SK-N-SH (cell line): Measurements from ENCODE around the gene PERM1. TPM values are rescaled to one million over a fixed set of nuclear protein-coding genes. Genes with fewer than 3 reads are reported as not detected.
A peak's percentile ranks its signal among the peaks of the same experiment; 100 is the strongest.

Source experiments
- CTCF ChIA-PET: fragments of 300-600, 350-600 bp; formaldehyde crosslinking; extraction: SDS; loops from one replicate; lab custom pipeline; 2021; lab: Yijun Ruan, JAX
- POLR2A ChIA-PET: fragments of 350-600 bp; sonication (Branson Sonifier 250); formaldehyde crosslinking; extraction: SDS; loops from one replicate; lab custom pipeline; 2020; ENCODE audit warnings: antibody characterized with exemption, inconsistent platforms; lab: Yijun Ruan, JAX
- DNase-seq: peaks from one replicate; pipeline ENCODE4 v3.0.0; 2012
- H2AFZ ChIP-seq: fragments of 200-600 bp; sonication (generic); 2 replicates; pipeline ENCODE4 v1.8.1; 2016; ENCODE audit warnings: antibody characterized with exemption, mild to moderate bottlenecking, low read depth
- H3F3A ChIP-seq: fragments of 200-600 bp; sonication (generic); replicated peaks from 2 replicates; pipeline ENCODE3; 2016; ENCODE audit warnings: antibody characterized with exemption, mild to moderate bottlenecking; ENCODE audit not compliant: insufficient read depth
- H3K27ac ChIP-seq, 2 experiments: fragments of 200-500 bp in 1 of 2; fragments of 200-600 bp in 1 of 2; sonication (Bioruptor generic) in 1 of 2; sonication (generic), shearing (Covaris generic) in 1 of 2; 2 replicates each; pipeline versions ENCODE4 v1.5.1 to v1.6.1; 2014 to 2016; ENCODE audit warnings: low read depth in 2 of 2, inconsistent platforms in 1 of 2, low read length in 1 of 2, mild to moderate bottlenecking in 1 of 2, mixed read lengths in 1 of 2
- H3K27me3 ChIP-seq: fragments of 200-600 bp; sonication (generic), shearing (Covaris generic); 2 replicates; pipeline ENCODE4 v1.6.1; 2016; ENCODE audit warnings: mixed run types; ENCODE audit not compliant: insufficient read depth
- H3K36me3 ChIP-seq, 2 experiments: fragments of 200-500 bp in 1 of 2; fragments of 200-600 bp in 1 of 2; sonication (Bioruptor generic) in 1 of 2; sonication (generic) in 1 of 2; replicated peaks in 1 of 2; 2 replicates each; pipeline versions ENCODE3 to v1.5.1; 2014 to 2016; ENCODE audit warnings: low read length in 1 of 2, mild to moderate bottlenecking in 1 of 2; ENCODE audit not compliant: insufficient read depth in 2 of 2, control insufficient read depth in 1 of 2
- H3K4me1 ChIP-seq, 2 experiments: fragments of 200-500 bp in 1 of 2; fragments of 200-600 bp in 1 of 2; sonication (Bioruptor generic) in 1 of 2; sonication (generic), shearing (Covaris generic) in 1 of 2; 2 replicates each; pipeline versions ENCODE4 v1.5.1 to v1.6.1; 2014 to 2016; ENCODE audit warnings: low read depth in 1 of 2, low read length in 1 of 2, mixed run types in 1 of 2; ENCODE audit not compliant: insufficient read depth in 2 of 2, control insufficient read depth in 1 of 2
- H3K4me2 ChIP-seq: fragments of 200-600 bp; sonication (generic), shearing (Covaris generic); 2 replicates; pipeline ENCODE4 v1.6.1; 2017; ENCODE audit warnings: mixed run types
- H3K4me3 ChIP-seq, 2 experiments: fragments of 200-500 bp in 1 of 2; fragments of 200-600 bp in 1 of 2; sonication (Bioruptor generic) in 1 of 2; sonication (generic), shearing (Covaris generic) in 1 of 2; 2 replicates each; pipeline versions ENCODE4 v1.5.1 to v1.8.1; 2014 to 2016; ENCODE audit warnings: low read depth in 2 of 2, inconsistent platforms in 1 of 2, low read length in 1 of 2, mild to moderate bottlenecking in 1 of 2, mixed read lengths in 1 of 2, moderate library complexity in 1 of 2
- H3K79me2 ChIP-seq: fragments of 200-600 bp; sonication (generic); 2 replicates; pipeline ENCODE4 v1.8.1; 2017; ENCODE audit warnings: mild to moderate bottlenecking; ENCODE audit not compliant: insufficient read depth
- H3K9ac ChIP-seq: fragments of 200-600 bp; sonication (generic); 2 replicates; pipeline ENCODE4 v1.6.1; 2017; ENCODE audit warnings: mixed run types
- H3K9me2 ChIP-seq: fragments of 200-600 bp; sonication (generic); 2 replicates; pipeline ENCODE4 v1.6.1; 2017; ENCODE audit warnings: mixed run types
- H3K9me3 ChIP-seq: fragments of 200-600 bp; sonication (generic); 2 replicates; pipeline ENCODE4 v1.6.1; 2017; ENCODE audit warnings: mixed run types, mild to moderate bottlenecking, moderate library complexity
- H4K20me1 ChIP-seq: fragments of 200-600 bp; sonication (generic); 2 replicates; pipeline ENCODE4 v1.6.1; 2017; ENCODE audit warnings: mild to moderate bottlenecking, mixed run types; ENCODE audit not compliant: insufficient read depth
- CTCF ChIP-seq: fragments of 200-600 bp; sonication (generic); IDR thresholded peaks from 2 replicates; pipeline ENCODE4 v1.6.1; 2017; ENCODE audit warnings: antibody characterized with exemption, mild to moderate bottlenecking, moderate library complexity
- ELF1 ChIP-seq: IDR thresholded peaks from 2 replicates; pipeline ENCODE4 v1.4.0; 2012
- EP300 ChIP-seq, 2 experiments: IDR thresholded peaks; 2 replicates each; pipeline versions ENCODE4 v1.4.0 to v1.6.1; 2012; ENCODE audit warnings: borderline replicate concordance in 1 of 2, low read depth in 1 of 2, low read length in 1 of 2
- FOSL2 ChIP-seq: IDR thresholded peaks from 2 replicates; pipeline ENCODE4 v1.4.0; 2012; ENCODE audit warnings: low read depth, mild to moderate bottlenecking, moderate library complexity, borderline replicate concordance
- FOXJ3 ChIP-seq: sonication (generic); formaldehyde crosslinking; IDR thresholded peaks from 2 replicates; pipeline ENCODE4 v1.5.1; 2020; ENCODE audit warnings: mild to moderate bottlenecking, missing genetic modification reagents
- IRF3 ChIP-seq: fragments of 150-350 bp; IDR thresholded peaks from 2 replicates; pipeline ENCODE4 v1.6.1; 2016; ENCODE audit warnings: mild to moderate bottlenecking, low read depth, low read length
- JUND ChIP-seq: IDR thresholded peaks from 2 replicates; pipeline ENCODE4 v1.4.0; 2012
- MAX ChIP-seq: IDR thresholded peaks from 2 replicates; pipeline ENCODE4 v1.4.0; 2012; ENCODE audit warnings: low read depth
- NFIC ChIP-seq: IDR thresholded peaks from 2 replicates; pipeline ENCODE4 v1.4.0; 2012; ENCODE audit warnings: borderline replicate concordance
- PBX3 ChIP-seq: IDR thresholded peaks from 2 replicates; pipeline ENCODE4; 2012
- POLR2AphosphoS5 ChIP-seq: IDR thresholded peaks from 2 replicates; pipeline ENCODE4 v1.6.1; 2012; ENCODE audit warnings: low read depth, low read length
- RAD21 ChIP-seq: IDR thresholded peaks from 2 replicates; pipeline ENCODE4 v1.6.1; 2012; ENCODE audit warnings: mild to moderate bottlenecking, low read length
- RFX5 ChIP-seq: IDR thresholded peaks from 2 replicates; pipeline ENCODE4 v1.6.1; 2012; ENCODE audit warnings: mild to moderate bottlenecking, improper control_type of control experiment, low read length
- SIN3A ChIP-seq: IDR thresholded peaks from 2 replicates; pipeline ENCODE4 v1.6.1; 2012; ENCODE audit warnings: low read depth, mild to moderate bottlenecking, low read length, moderate library complexity, borderline replicate concordance
- SMC3 ChIP-seq: IDR thresholded peaks from 2 replicates; pipeline ENCODE4 v1.6.1; 2012; ENCODE audit warnings: low read depth, low read length, improper control_type of control experiment
- TAF1 ChIP-seq: IDR thresholded peaks from 2 replicates; pipeline ENCODE4 v1.6.1; 2012; ENCODE audit warnings: low read depth, mild to moderate bottlenecking, low read length, moderate library complexity, borderline replicate concordance
- TCF12 ChIP-seq: IDR thresholded peaks from 2 replicates; pipeline ENCODE4 v1.4.0; 2012
- TEAD4 ChIP-seq: IDR thresholded peaks from 2 replicates; pipeline ENCODE4 v1.4.0; 2012; ENCODE audit warnings: mild to moderate bottlenecking, borderline replicate concordance; ENCODE audit not compliant: insufficient read depth
- USF1 ChIP-seq: IDR thresholded peaks from 2 replicates; pipeline ENCODE4 v1.4.0; 2012; ENCODE audit warnings: low read depth, borderline replicate concordance
- ZBTB33 ChIP-seq: IDR thresholded peaks from 2 replicates; pipeline ENCODE4 v1.4.0; 2012; ENCODE audit warnings: low read depth, borderline replicate concordance
- WGBS: methylation state at CpG from one replicate; pipeline ENCODE4 v1.1.6; 2017; ENCODE audit warnings: low lambda C conversion rate; 5-methylcytosine and 5-hydroxymethylcytosine counted together
- polyA plus RNA-seq, 3 experiments: library from polyadenylated mRNA; depleted of rRNA; stranded (reverse); fragments of >200 nt; gene quantifications; 2 replicates each; pipeline ENCODE4 v1.2.3, GENCODE V29; 2012

PERM1 gene
- polyA plus RNA-seq, 1 of the 3 experiments (the other 2 are of a cell fraction) = 0.25 TPM

GRCh38 chr1:952201-952600 lies 29.7 kb downstream of the PERM1 start (continued):
- TF ChIP-seq EP300 (IDR thresholded peaks at IDR 0.05; ENCODE audit: borderline replicate concordance in 1 of 2, low read depth in 1 of 2, low read length in 1 of 2) (no peak), TCF12 (no peak), PBX3 (no peak), ELF1 (no peak), FOXJ3 (CRISPR knock-in tag) (no peak), NFIC (no peak)

- Histone ChIP-seq H3K9ac (no peak overlapping the region), H3K4me3 (no peak overlapping the region), H2AFZ (no peak overlapping the region), H3K79me2 (no peaks in the 10 kb centered on the region), H3K4me2 (no peak overlapping the region), H3K36me3 (peaks cover 0 to 94% of the 10 kb centered on the region in 2 experiments), H3F3A (no peaks in the 10 kb centered on the region)
- CTCF ChIA-PET = interaction anchor here (0.5 to 1.5 kb wide), 10 partner anchors 11 to 56 kb away, joined by 3 to 12 read pairs (median 3); no protein-coding TSS in a partner anchor
- 86% methylated on average over 5 of the region's 6 CpGs for WGBS
- peak; percentile 48 for TF ChIP-seq CTCF
- no peak for TF ChIP-seq FOXJ3 (CRISPR knock-in tag)
- TF ChIP-seq FOSL2 = no peak
- TF ChIP-seq RAD21 = peak; percentile 31; the same call in 1 of the 2 replicates
- TF ChIP-seq TAF1 = no peak
- no peak for TF ChIP-seq SIN3A
- peak; percentile 19; the same call in 1 of the 2 replicates for TF ChIP-seq SMC3
- TF ChIP-seq JUND = no peak
- TF ChIP-seq, all 33 proteins: peak for 3
- Histone ChIP-seq H3K27me3 (no peaks in the 10 kb centered on the region), H3K9me2 (no peaks in the 10 kb centered on the region), H4K20me1 (0 out of 2 replicates have a peak, but pooled peaks cover 11% of the 10 kb centered on the region), H3K27ac (no peak overlapping the region), H3K4me1 (no peaks in the 10 kb centered on the region), H3K9me3 (no peaks in the 10 kb centered on the region)
- POLR2A ChIA-PET = no interaction called here
- DNase-seq = no peak
These were observed 30.5 kb downstream of the PERM1 start for GRCh38 chr1:951364-951763.

- H3K9ac ChIP-seq = no peak overlapping the region
- H3K4me1 ChIP-seq = no peaks in the 10 kb centered on the region; a peak in 1 of 4 replicates
- H4K20me1 ChIP-seq = 0 out of 2 replicates have a peak, but pooled peaks cover 11% of the 10 kb centered on the region
- H3K4me2 ChIP-seq = no peak overlapping the region
- no peaks in the 10 kb centered on the region for H3K27me3 ChIP-seq
- no peak overlapping the region for H3K27ac ChIP-seq
- no peaks in the 10 kb centered on the region for H3K9me3 ChIP-seq
- POLR2A ChIA-PET = no interaction called here
- H3K79me2 ChIP-seq = no peaks in the 10 kb centered on the region
- H2AFZ ChIP-seq = no peak overlapping the region
- H3K36me3 ChIP-seq = peaks cover 0 to 94% of the 10 kb centered on the region in 2 experiments
- 100% methylated on average over 1 of the region's 23 CpGs for WGBS
- H3K9me2 ChIP-seq = no peaks in the 10 kb centered on the region
- no peak overlapping the region for H3K4me3 ChIP-seq
- H3F3A ChIP-seq = no peaks in the 10 kb centered on the region
- CTCF ChIA-PET = interaction anchor here (1.0 kb wide), 1 partner anchor 10 kb away, joined by 3 read pairs; no protein-coding TSS in a partner anchor
- DNase-seq = no peak
- TF ChIP-seq NFIC (no peak), RFX5 (no peak), IRF3 (no peak), TEAD4 (no peak), JUND (no peak), POLR2AphosphoS5 (no peak), ZBTB33 (no peak), FOSL2 (no peak), USF1 (no peak), MAX (no peak)
These were observed 31.0 kb downstream of the PERM1 start for GRCh38 chr1:950881-951280.
